Activated T-helper 2 cell treated with anti-CD3 and anti-CD28 coated beads, Interferon-gamma antibody, Interleukin-2, Interleukin-4, amounts not matched to agents 10 μg/mL and 5 μg/mL and 100 μg/mL, durations not matched to agents 14 hours and 24 hours and 36 hours (primary cell): ENCODE data around the gene ANXA3. TPM values are rescaled to one million over a fixed set of nuclear protein-coding genes. Genes with fewer than 3 reads are reported as not detected.
"Not testable (repeated sequence)": the region's sequence is repeated elsewhere in the genome, so short reads cannot be mapped to it uniquely, and the experiment has no call there.

Experiments
- DNase-seq: peaks from one replicate; pipeline ENCODE4 v3.0.0; 2021; ENCODE audit warnings: low spot score
- H3K27ac Mint-ChIP-seq: one replicate; pipeline ENCODE4 v1.8.0; 2021; ENCODE audit warnings: mixed read lengths
- H3K27me3 Mint-ChIP-seq: one replicate; pipeline ENCODE4 v1.8.0; 2021; ENCODE audit warnings: low read depth, mixed read lengths
- H3K36me3 Mint-ChIP-seq: one replicate; pipeline ENCODE4 v1.8.0; 2021; ENCODE audit warnings: low read depth, mixed read lengths
- H3K4me1 Mint-ChIP-seq: one replicate; pipeline ENCODE4 v1.8.0; 2021; ENCODE audit warnings: low read depth, mixed read lengths
- H3K4me3 Mint-ChIP-seq: one replicate; pipeline ENCODE4 v1.8.0; 2021; ENCODE audit warnings: low read depth, mild to moderate bottlenecking, moderate library complexity, mixed read lengths
- H3K9me3 Mint-ChIP-seq: one replicate; pipeline ENCODE4 v1.8.0; 2021; ENCODE audit warnings: mixed read lengths
- intact Hi-C: fragments of 100-400 bp; cut with micrococcal nuclease; formaldehyde crosslinking; loops from one replicate; pipeline ENCODE4 v1.15.1; 2023
- total RNA-seq: library from RNA; stranded (reverse); gene quantifications from 2 replicates; pipeline ENCODE4 v1.2.3, GENCODE V29; 2022

ANXA3 gene
- total RNA-seq, result not detected in 2 replicates

- intact Hi-C loops, result no loop called here
- no peak for DNase-seq
- H3K9me3 Mint-ChIP-seq, result no peaks in the 10 kb centered on the region
- peaks cover 9% of the 10 kb centered on the region for H3K4me1 Mint-ChIP-seq
- peaks cover 4% of the 10 kb centered on the region for H3K36me3 Mint-ChIP-seq
- H3K4me3 Mint-ChIP-seq, result peak within 1 kb of the TSS; percentile 66
- H3K27me3 Mint-ChIP-seq, result peaks cover 40% of the 10 kb centered on the region
- no peak within 1 kb of the TSS for H3K27ac Mint-ChIP-seq
These were observed at the start of gene ANXA3 for GRCh38 chr4:78551420-78552351. ANXA3 (plus strand) TSS chr4:78551770; CDS start chr4:78554474, 2,704 bp downstream.

GRCh38 chr4:78506260-78506659, 45.3 kb upstream of the ANXA3 start:
- H3K36me3 Mint-ChIP-seq, result not testable (repeated sequence)

GRCh38 chr4:78509043-78509442, 42.5 kb upstream of the ANXA3 start:
- Mint-ChIP-seq H3K27ac (no peak overlapping the region), H3K27me3 (peaks cover 4% of the 10 kb centered on the region), H3K4me3 (no peak overlapping the region), H3K4me1 (no peaks in the 10 kb centered on the region), H3K36me3 (no peaks in the 10 kb centered on the region), H3K9me3 (no peaks in the 10 kb centered on the region)
- intact Hi-C loops, result no loop called here
- no peak for DNase-seq

More at GRCh38 chr4:78506260-78506659, 45.3 kb upstream of the ANXA3 start:
- H3K9me3 Mint-ChIP-seq, intact Hi-C loops, H3K4me1 Mint-ChIP-seq, H3K27me3 Mint-ChIP-seq, H3K4me3 Mint-ChIP-seq, H3K27ac Mint-ChIP-seq, DNase-seq: not testable (repeated sequence)

- H3K36me3 Mint-ChIP-seq, result no peaks in the 10 kb centered on the region
- H3K27ac Mint-ChIP-seq, result no peak overlapping the region
- no peak for DNase-seq
- no peaks in the 10 kb centered on the region for H3K9me3 Mint-ChIP-seq
- H3K27me3 Mint-ChIP-seq, result peaks cover 2% of the 10 kb centered on the region
- intact Hi-C loops, result no loop called here
- H3K4me1 Mint-ChIP-seq, result no peaks in the 10 kb centered on the region
- H3K4me3 Mint-ChIP-seq, result no peak overlapping the region
These were observed 41.5 kb upstream of the ANXA3 start for GRCh38 chr4:78510108-78510507.

GRCh38 chr4:78510681-78511080, 40.9 kb upstream of the ANXA3 start:
- intact Hi-C loops, result no loop called here

GRCh38 chr4:78512357-78512920, 39.1 kb upstream of the ANXA3 start:
- no peak for DNase-seq
- no peak overlapping the region for H3K4me3 Mint-ChIP-seq
- no peaks in the 10 kb centered on the region for H3K9me3 Mint-ChIP-seq
- H3K27me3 Mint-ChIP-seq, result peaks cover 2% of the 10 kb centered on the region
- intact Hi-C loops, result no loop called here
- H3K36me3 Mint-ChIP-seq, result no peaks in the 10 kb centered on the region
- H3K27ac Mint-ChIP-seq, result no peak overlapping the region
- H3K4me1 Mint-ChIP-seq, result no peaks in the 10 kb centered on the region

More at GRCh38 chr4:78510681-78511080, 40.9 kb upstream of the ANXA3 start:
- Mint-ChIP-seq H3K27me3 (peaks cover 2% of the 10 kb centered on the region), H3K36me3 (no peaks in the 10 kb centered on the region), H3K4me1 (no peaks in the 10 kb centered on the region), H3K4me3 (no peak overlapping the region), H3K27ac (no peak overlapping the region), H3K9me3 (no peaks in the 10 kb centered on the region)
- DNase-seq, result no peak

GRCh38 chr4:78513411-78513975, 38.1 kb upstream of the ANXA3 start:
- Mint-ChIP-seq H3K36me3 (no peaks in the 10 kb centered on the region), H3K27ac (no peak overlapping the region)
- intact Hi-C loops, result no loop called here

GRCh38 chr4:78517050-78517652, 34.4 kb upstream of the ANXA3 start:
- no peaks in the 10 kb centered on the region for H3K36me3 Mint-ChIP-seq
- no peaks in the 10 kb centered on the region for H3K9me3 Mint-ChIP-seq
- no peak overlapping the region for H3K4me3 Mint-ChIP-seq
- H3K27ac Mint-ChIP-seq, result no peak overlapping the region
- DNase-seq, result no peak
- no peaks in the 10 kb centered on the region for H3K4me1 Mint-ChIP-seq
- H3K27me3 Mint-ChIP-seq, result peaks cover 11% of the 10 kb centered on the region
- intact Hi-C loops, result loop anchor here (1.0 to 2.0 kb wide), 2 partner anchors 458 to 558 kb away; no protein-coding TSS in a partner anchor

More at GRCh38 chr4:78513411-78513975, 38.1 kb upstream of the ANXA3 start:
- H3K9me3 Mint-ChIP-seq, result no peaks in the 10 kb centered on the region
- DNase-seq, result no peak
- H3K4me3 Mint-ChIP-seq, result no peak overlapping the region
- peaks cover 2% of the 10 kb centered on the region for H3K27me3 Mint-ChIP-seq
- H3K4me1 Mint-ChIP-seq, result no peaks in the 10 kb centered on the region

GRCh38 chr4:78518561-78518960, 33.0 kb upstream of the ANXA3 start:
- Mint-ChIP-seq H3K4me3 (no peak overlapping the region), H3K36me3 (no peaks in the 10 kb centered on the region), H3K4me1 (no peaks in the 10 kb centered on the region), H3K9me3 (no peaks in the 10 kb centered on the region), H3K27me3 (peaks cover 11% of the 10 kb centered on the region), H3K27ac (no peak overlapping the region)
- intact Hi-C loops, result no loop called here
- DNase-seq, result no peak

GRCh38 chr4:78519962-78520361, 31.6 kb upstream of the ANXA3 start:
- Mint-ChIP-seq H3K9me3 (no peaks in the 10 kb centered on the region), H3K27ac (no peak overlapping the region)

GRCh38 chr4:78520808-78521226, 30.8 kb upstream of the ANXA3 start:
- Mint-ChIP-seq H3K36me3 (no peaks in the 10 kb centered on the region), H3K4me3 (no peak overlapping the region), H3K9me3 (no peaks in the 10 kb centered on the region), H3K27me3 (peaks cover 13% of the 10 kb centered on the region), H3K27ac (no peak overlapping the region), H3K4me1 (no peaks in the 10 kb centered on the region)
- intact Hi-C loops, result no loop called here
- DNase-seq, result no peak

More at GRCh38 chr4:78519962-78520361, 31.6 kb upstream of the ANXA3 start:
- Mint-ChIP-seq H3K36me3 (no peaks in the 10 kb centered on the region), H3K4me1 (no peaks in the 10 kb centered on the region), H3K4me3 (no peak overlapping the region), H3K27me3 (peaks cover 14% of the 10 kb centered on the region)
- intact Hi-C loops, result no loop called here
- DNase-seq, result no peak

- Mint-ChIP-seq H3K27me3 (peaks cover 13% of the 10 kb centered on the region), H3K4me1 (no peaks in the 10 kb centered on the region), H3K36me3 (no peaks in the 10 kb centered on the region), H3K27ac (no peak overlapping the region), H3K9me3 (no peaks in the 10 kb centered on the region), H3K4me3 (no peak overlapping the region)
- intact Hi-C loops, result no loop called here
- no peak for DNase-seq
These were observed 27.6 kb upstream of the ANXA3 start for GRCh38 chr4:78524009-78524408.
